PC-9 (cell line): Measurements from ENCODE around the gene ATP13A3.

Experiments
- CTCF ChIP-seq: fragments of 200-600 bp; sonication (generic); conservative IDR thresholded peaks from 2 replicates; pipeline ENCODE4 v1.6.1; 2017; ENCODE audit warnings: mixed run types, antibody characterized with exemption, mild to moderate bottlenecking, moderate library complexity
- EZH2 ChIP-seq: fragments of 200-600 bp; sonication (generic); IDR thresholded peaks from 2 replicates; pipeline ENCODE4 v1.8.0; 2017; ENCODE audit warnings: antibody characterized with exemption, low read depth

GRCh38 chr3:194395778-194396538 is 90.8 kb downstream of the ATP13A3 start:
- TF ChIP-seq CTCF (no peak), EZH2 (no peak)
